ENCODE data around the gene TLCD2. TPM values are rescaled to one million over a fixed set of nuclear protein-coding genes. Genes with fewer than 3 reads are reported as not detected.

Gene TLCD2
- total RNA-seq, 2 donors from 2014 or later: 2.3 TPM

- TF ChIP-seq POLR2AphosphoS5 (IDR thresholded peaks at IDR 0.05) (peak; percentile 92), POLR2A (IDR thresholded peaks at IDR 0.05) (peak; percentile 42), CTCF (IDR thresholded peaks at IDR 0.05) (no peak)
- WGBS: 3% methylated on average over 19 of the region's 19 CpGs
- peak overlapping the region; percentile 74 to 94 for H3K4me3 ChIP-seq
- peaks cover 0 to 15% of the 10 kb centered on the region in 2 donors for H3K36me3 ChIP-seq
- intact Hi-C loops (cut with DNase I): loop anchor here (2.0 to 10.0 kb wide), 3 partner anchors 30 to 140 kb away; partner anchors contain the start of gene PRPF8
- H3K27me3 ChIP-seq (replicated peaks; ENCODE audit: insufficient read depth): no peaks in the 10 kb centered on the region
- no peaks in the 10 kb centered on the region for H3K9me3 ChIP-seq
- peaks cover 10% of the 10 kb centered on the region for H3K4me1 ChIP-seq (replicated peaks)
- H3K27ac ChIP-seq: peak overlapping the region; percentile 92 to 97
- DNase-seq (ENCODE audit: low spot score): peak; percentile 93
Observed at GRCh38 chr17:1714427-1714979, 4.3 kb upstream of the TLCD2 start.

GRCh38 chr17:1713878-1714426, 3.8 kb upstream of the TLCD2 start:
- Histone ChIP-seq H3K9me3 (no peaks in the 10 kb centered on the region), H3K4me1 (replicated peaks) (peaks cover 10% of the 10 kb centered on the region), H3K4me3 (peak overlapping the region; percentile 74 to 94), H3K27me3 (replicated peaks; ENCODE audit: insufficient read depth) (no peaks in the 10 kb centered on the region), H3K27ac (peak overlapping the region; percentile 92 to 97), H3K36me3 (peaks cover 0 to 15% of the 10 kb centered on the region in 2 donors)
- DNase-seq (ENCODE audit: low spot score): peak; percentile 49
- WGBS: 6% methylated on average over 11 of the region's 11 CpGs
- TF ChIP-seq POLR2AphosphoS5 (IDR thresholded peaks at IDR 0.05) (peak; percentile 37), CTCF (IDR thresholded peaks at IDR 0.05) (peak; percentile 16 to 72 (median 47)), POLR2A (IDR thresholded peaks at IDR 0.05) (no peak)
- intact Hi-C loops (cut with DNase I): loop anchor here (2.0 to 10.0 kb wide), 3 partner anchors 29 to 139 kb away; partner anchors contain the start of gene PRPF8

GRCh38 chr17:1713160-1713877, 3.1 kb upstream of the TLCD2 start:
- intact Hi-C loops (cut with DNase I): loop anchor here (5.0 to 10.0 kb wide), 2 partner anchors 41 to 139 kb away; no protein-coding TSS in a partner anchor

GRCh38 chr17:1712271-1712670, 2.1 kb upstream of the TLCD2 start:
- intact Hi-C loops (cut with DNase I): loop anchor here (5.0 to 10.0 kb wide), 2 partner anchors 40 to 137 kb away; no protein-coding TSS in a partner anchor
- no peak overlapping the region for H3K27ac ChIP-seq
- H3K27me3 ChIP-seq (replicated peaks; ENCODE audit: insufficient read depth): no peaks in the 10 kb centered on the region
- H3K4me3 ChIP-seq: no peak overlapping the region
- H3K36me3 ChIP-seq: peaks cover 0 to 15% of the 10 kb centered on the region in 2 donors
- 90% methylated on average over 8 of the region's 8 CpGs for WGBS
- no peak for DNase-seq (ENCODE audit: low spot score)
- TF ChIP-seq POLR2AphosphoS5 (IDR thresholded peaks at IDR 0.05) (no peak), CTCF (IDR thresholded peaks at IDR 0.05) (no peak), POLR2A (IDR thresholded peaks at IDR 0.05) (no peak)
- peaks cover 10% of the 10 kb centered on the region for H3K4me1 ChIP-seq (replicated peaks)
- no peaks in the 10 kb centered on the region for H3K9me3 ChIP-seq

More at GRCh38 chr17:1713160-1713877, 3.1 kb upstream of the TLCD2 start:
- Histone ChIP-seq H3K4me1 (replicated peaks) (peaks cover 10% of the 10 kb centered on the region), H3K9me3 (no peaks in the 10 kb centered on the region), H3K36me3 (peaks cover 0 to 15% of the 10 kb centered on the region in 2 donors), H3K27me3 (replicated peaks; ENCODE audit: insufficient read depth) (no peaks in the 10 kb centered on the region), H3K27ac (peak overlapping the region; percentile 92 to 97), H3K4me3 (peak overlapping the region in 1 of 2 donors; percentile 74)
- WGBS: 60% methylated on average over 10 of the region's 10 CpGs
- DNase-seq (ENCODE audit: low spot score): no peak
- TF ChIP-seq POLR2AphosphoS5 (IDR thresholded peaks at IDR 0.05) (no peak), CTCF (IDR thresholded peaks at IDR 0.05) (no peak), POLR2A (IDR thresholded peaks at IDR 0.05) (no peak)

Measured in prostate gland (tissue), 2 donors.